Fibroblast of villous mesenchyme (primary cell): ENCODE results near the gene TRPM8. TPM values are rescaled to one million over a fixed set of nuclear protein-coding genes. Genes with fewer than 3 reads are reported as not detected.

Source experiments
- DNase-seq: peaks from one replicate; pipeline ENCODE4 v3.0.0-alpha.2; 2010; ENCODE audit warnings: low read depth
- H3K4me3 ChIP-seq: 2 replicates; pipeline ENCODE4 v1.5.1; 2011; ENCODE audit warnings: low read depth, mild to moderate bottlenecking, low read length
- total RNA-seq: library from RNA; depleted of rRNA; stranded (reverse); fragments of >200 nt; gene quantifications from 2 replicates; pipeline ENCODE4 v1.2.3, GENCODE V29; 2012
- TF ChIP-seq, protein P1 (sequence below): IDR thresholded peaks from 2 replicates; pipeline ENCODE4 v1.5.1; 2012; ENCODE audit warnings: low read depth, mild to moderate bottlenecking, low read length; ENCODE audit not compliant: insufficient read depth

TRPM8 gene
- total RNA-seq, 1 donor = not detected

DNA sequence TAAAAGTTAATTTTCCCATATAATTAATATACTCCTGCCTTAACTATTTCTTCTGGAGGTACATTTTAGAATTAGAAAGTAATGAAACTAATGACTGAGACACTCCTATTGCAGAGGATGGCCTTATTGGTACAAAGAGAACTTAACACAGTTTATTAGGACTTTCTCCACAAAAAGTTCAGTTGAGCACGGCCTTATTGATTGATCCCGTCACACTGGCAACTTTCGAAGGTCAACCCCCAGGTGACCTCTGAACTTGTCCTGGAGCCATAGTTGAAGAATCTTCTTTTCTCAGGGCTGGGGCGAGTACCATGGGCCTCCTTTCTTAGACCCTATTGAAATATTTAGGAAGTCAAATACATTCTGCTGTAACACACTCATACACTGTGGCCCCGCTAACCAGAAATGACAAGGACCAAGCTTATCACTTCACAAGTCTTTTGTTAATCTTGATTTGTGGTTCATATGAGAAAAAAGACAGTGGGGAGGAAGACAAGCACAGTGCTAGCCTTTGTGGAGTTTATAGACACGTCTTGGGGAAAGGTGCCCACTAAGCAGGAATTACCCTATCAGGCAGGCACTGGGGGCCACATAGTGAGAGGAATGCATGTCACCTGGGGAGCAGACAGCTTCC is 144.6 kb downstream of the TRPM8 start:
- no peak for DNase-seq
- no peak overlapping the region for H3K4me3 ChIP-seq
- TF ChIP-seq, protein P1, sequence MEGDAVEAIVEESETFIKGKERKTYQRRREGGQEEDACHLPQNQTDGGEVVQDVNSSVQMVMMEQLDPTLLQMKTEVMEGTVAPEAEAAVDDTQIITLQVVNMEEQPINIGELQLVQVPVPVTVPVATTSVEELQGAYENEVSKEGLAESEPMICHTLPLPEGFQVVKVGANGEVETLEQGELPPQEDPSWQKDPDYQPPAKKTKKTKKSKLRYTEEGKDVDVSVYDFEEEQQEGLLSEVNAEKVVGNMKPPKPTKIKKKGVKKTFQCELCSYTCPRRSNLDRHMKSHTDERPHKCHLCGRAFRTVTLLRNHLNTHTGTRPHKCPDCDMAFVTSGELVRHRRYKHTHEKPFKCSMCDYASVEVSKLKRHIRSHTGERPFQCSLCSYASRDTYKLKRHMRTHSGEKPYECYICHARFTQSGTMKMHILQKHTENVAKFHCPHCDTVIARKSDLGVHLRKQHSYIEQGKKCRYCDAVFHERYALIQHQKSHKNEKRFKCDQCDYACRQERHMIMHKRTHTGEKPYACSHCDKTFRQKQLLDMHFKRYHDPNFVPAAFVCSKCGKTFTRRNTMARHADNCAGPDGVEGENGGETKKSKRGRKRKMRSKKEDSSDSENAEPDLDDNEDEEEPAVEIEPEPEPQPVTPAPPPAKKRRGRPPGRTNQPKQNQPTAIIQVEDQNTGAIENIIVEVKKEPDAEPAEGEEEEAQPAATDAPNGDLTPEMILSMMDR = no peak

DNA sequence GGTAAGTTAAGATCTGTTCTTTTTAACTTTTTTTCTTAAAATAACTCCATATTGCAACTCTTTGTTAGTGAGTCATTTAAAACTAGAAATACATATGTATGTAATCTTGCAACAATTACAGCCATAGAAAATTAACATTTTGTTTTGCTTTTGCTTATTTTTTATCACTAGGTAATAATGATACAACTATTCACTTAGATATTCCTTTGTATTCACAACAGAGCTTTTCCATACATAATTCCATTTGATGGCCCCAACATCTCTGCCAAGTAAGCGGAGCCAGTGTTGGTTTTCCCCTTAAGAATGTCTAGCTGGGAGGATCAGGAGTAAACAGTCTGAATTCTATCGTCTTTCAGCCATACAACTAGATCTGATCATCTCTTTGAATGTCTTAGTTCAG is 149.4 kb downstream of the TRPM8 start:
- no peak for DNase-seq
- TF ChIP-seq, protein P1 = no peak
- H3K4me3 ChIP-seq = no peak overlapping the region

Other genes with a start within 250 kb of the TRPM8 start
- not detected in 2 replicates for gene UGT1A9, start 245.5 kb upstream of the TRPM8 start, total RNA-seq
- not detected in 2 replicates for gene UGT1A7, start 235.5 kb upstream of the TRPM8 start, total RNA-seq
- not detected in 2 replicates for gene UGT1A6, start 224.5 kb upstream of the TRPM8 start, total RNA-seq
- not detected in 2 replicates for gene UGT1A5, start 204.5 kb upstream of the TRPM8 start, total RNA-seq
- gene UGT1A4, start 198.6 kb upstream of the TRPM8 start, total RNA-seq = not detected in 2 replicates
- not detected in 2 replicates for gene UGT1A3, start 188.3 kb upstream of the TRPM8 start, total RNA-seq
- not detected in 2 replicates for gene UGT1A1, start 157.1 kb upstream of the TRPM8 start, total RNA-seq
- gene MROH2A, start 139.0 kb upstream of the TRPM8 start, total RNA-seq = not detected in 2 replicates
- gene HJURP, start 62.8 kb upstream of the TRPM8 start, total RNA-seq = 12.2 and 27.2 TPM in 2 replicates
- gene SPP2, start 133.3 kb downstream of the TRPM8 start, total RNA-seq = not detected in 2 replicates